ENCODE results near the gene TRIM17. TPM values are rescaled to one million over a fixed set of nuclear protein-coding genes. Genes with fewer than 3 reads are reported as not detected.

Gene TRIM17
- polyA plus RNA-seq, 3 donors, result not detected

DNA sequence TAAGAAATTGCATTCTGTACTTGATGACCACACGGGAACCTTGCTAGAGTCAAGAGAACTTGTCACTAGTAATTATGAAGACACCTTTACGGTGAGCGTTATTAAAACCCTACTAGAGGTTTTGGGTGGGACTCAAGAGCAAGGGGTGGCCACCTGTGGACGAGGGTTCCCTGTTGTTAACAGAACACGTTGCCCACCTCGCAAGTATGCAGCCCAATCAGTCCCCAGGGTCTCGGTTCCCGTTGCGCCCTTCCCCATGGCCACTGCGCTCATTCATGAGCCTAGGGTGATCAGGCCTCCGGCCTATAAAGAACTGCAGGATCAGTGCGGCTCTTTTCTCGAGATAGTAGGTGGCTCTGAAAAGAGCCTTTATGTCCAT, 40.3 kb upstream of the TRIM17 start:
- no peaks in the 10 kb centered on the region for H3K36me3 ChIP-seq (replicated peaks in 1 of 2; ENCODE audit: control insufficient read depth in 1 of 2, insufficient read depth in 2 of 2, low read length in 2 of 2)
- Mint-ChIP-seq H3K27me3 (ENCODE audit: low read depth in 3 of 3) (peaks cover 30 to 56% (median 55%) of the 10 kb centered on the region in 3 donors), H3K4me3 (peak overlapping the region; percentile 88 to 95), H3K36me3 (peaks cover 0 to 4% of the 10 kb centered on the region in 2 donors), H3K27ac (peak overlapping the region; percentile 54 to 94 (median 90)), H3K9me3 (peaks cover 0 to 14% (median 6%) of the 10 kb centered on the region in 7 donors), H3K4me1 (peaks cover 41% of the 10 kb centered on the region)
- peak overlapping the region; percentile 25 to 62 for H3K27ac ChIP-seq (ENCODE audit: low read depth in 1 of 2, low read length in 2 of 2)
- peaks cover 4% of the 10 kb centered on the region for H3K79me2 ChIP-seq (ENCODE audit: insufficient read depth, low read length)
- peak overlapping the region; percentile 74 for H2AFZ ChIP-seq (ENCODE audit: insufficient read depth, low read depth, low read length, poor library complexity, severe bottlenecking)
- H3K4me2 ChIP-seq (replicated peaks; ENCODE audit: extremely low read depth, low read length, poor library complexity, severe bottlenecking), result peak overlapping the region; percentile 81
- TF ChIP-seq, protein P1, sequence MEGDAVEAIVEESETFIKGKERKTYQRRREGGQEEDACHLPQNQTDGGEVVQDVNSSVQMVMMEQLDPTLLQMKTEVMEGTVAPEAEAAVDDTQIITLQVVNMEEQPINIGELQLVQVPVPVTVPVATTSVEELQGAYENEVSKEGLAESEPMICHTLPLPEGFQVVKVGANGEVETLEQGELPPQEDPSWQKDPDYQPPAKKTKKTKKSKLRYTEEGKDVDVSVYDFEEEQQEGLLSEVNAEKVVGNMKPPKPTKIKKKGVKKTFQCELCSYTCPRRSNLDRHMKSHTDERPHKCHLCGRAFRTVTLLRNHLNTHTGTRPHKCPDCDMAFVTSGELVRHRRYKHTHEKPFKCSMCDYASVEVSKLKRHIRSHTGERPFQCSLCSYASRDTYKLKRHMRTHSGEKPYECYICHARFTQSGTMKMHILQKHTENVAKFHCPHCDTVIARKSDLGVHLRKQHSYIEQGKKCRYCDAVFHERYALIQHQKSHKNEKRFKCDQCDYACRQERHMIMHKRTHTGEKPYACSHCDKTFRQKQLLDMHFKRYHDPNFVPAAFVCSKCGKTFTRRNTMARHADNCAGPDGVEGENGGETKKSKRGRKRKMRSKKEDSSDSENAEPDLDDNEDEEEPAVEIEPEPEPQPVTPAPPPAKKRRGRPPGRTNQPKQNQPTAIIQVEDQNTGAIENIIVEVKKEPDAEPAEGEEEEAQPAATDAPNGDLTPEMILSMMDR (IDR thresholded peaks at IDR 0.05), result no peak
- H3K4me3 ChIP-seq (replicated peaks in 1 of 3; ENCODE audit: low read depth in 2 of 3, low read length in 3 of 3), result peak overlapping the region; percentile 34 to 78 (median 42)
- peaks cover 13 to 39% of the 10 kb centered on the region in 2 donors for H3K27me3 ChIP-seq (ENCODE audit: control insufficient read depth in 2 of 2, insufficient read depth in 2 of 2, low read length in 2 of 2)
- no peaks in the 10 kb centered on the region for H4K20me1 ChIP-seq (ENCODE audit: insufficient read depth, low read length)
- intact Hi-C loops (cut with micrococcal nuclease), result loop anchor here in 1 of 2 donors (5.0 kb wide), 1 partner anchor 345 kb away; no protein-coding TSS in a partner anchor
- DNase-seq, result no peak
- H3K9me3 ChIP-seq (replicated peaks in 1 of 2; ENCODE audit: control insufficient read depth in 1 of 2, insufficient read depth in 1 of 2, low read length in 2 of 2), result no peaks in the 10 kb centered on the region
- 8% methylated on average over 11 of the region's 13 CpGs for WGBS (ENCODE audit: insufficient coverage)
- H3K4me1 ChIP-seq (ENCODE audit: control insufficient read depth in 1 of 2, insufficient read depth in 2 of 2, low read length in 2 of 2), result peaks cover 39 to 47% of the 10 kb centered on the region in 2 donors
- peak overlapping the region; percentile 53 for H3K9ac ChIP-seq (ENCODE audit: insufficient read depth, low read length, poor library complexity, severe bottlenecking)

DNA sequence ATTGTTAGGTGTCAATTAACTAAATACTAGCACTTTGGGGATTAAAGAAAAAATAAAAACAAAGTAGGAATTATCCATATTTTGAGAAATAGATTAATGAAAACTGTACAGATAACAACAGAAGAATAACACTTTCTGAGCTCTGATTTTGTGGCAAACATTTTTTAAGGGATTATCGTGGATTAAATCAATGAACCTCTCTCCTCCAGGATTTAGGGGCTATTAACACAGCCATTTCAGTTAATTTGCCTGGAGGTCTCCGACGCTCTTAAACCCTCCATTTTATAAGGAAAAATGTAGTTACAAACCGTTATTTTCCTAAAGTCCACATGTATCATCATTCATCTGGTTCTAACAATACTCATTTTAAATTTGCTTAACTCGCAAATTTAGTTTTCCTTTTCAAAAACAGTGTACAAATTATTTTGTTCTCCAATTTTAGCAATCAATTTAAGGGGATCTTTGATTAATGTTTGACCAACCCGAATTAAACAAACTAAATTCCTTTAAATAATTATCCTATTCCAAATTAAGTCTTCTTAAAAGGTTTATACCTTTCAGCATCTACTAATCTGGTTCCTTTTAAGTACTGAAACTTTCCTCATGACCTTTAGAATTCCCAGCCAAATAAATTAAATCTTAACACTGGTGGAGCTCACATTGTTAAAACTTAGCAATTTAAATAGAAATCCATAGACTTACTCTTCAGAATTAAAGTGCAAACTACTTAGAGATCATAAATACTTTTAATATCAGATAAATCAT, 39.8 kb upstream of the TRIM17 start:
- Mint-ChIP-seq H3K27me3 (ENCODE audit: low read depth in 3 of 3) (peaks cover 26 to 51% (median 50%) of the 10 kb centered on the region in 3 donors), H3K4me3 (peak overlapping the region; percentile 88 to 95), H3K36me3 (peaks cover 0 to 4% of the 10 kb centered on the region in 2 donors), H3K27ac (peak overlapping the region in 2 of 7 donors; percentile 54 to 86), H3K9me3 (peaks cover 0 to 14% (median 6%) of the 10 kb centered on the region in 7 donors), H3K4me1 (peaks cover 44% of the 10 kb centered on the region)
- Histone ChIP-seq H3K79me2 (ENCODE audit: insufficient read depth, low read length) (peaks cover 4% of the 10 kb centered on the region), H3K9ac (ENCODE audit: insufficient read depth, low read length, poor library complexity, severe bottlenecking) (peak overlapping the region; percentile 53), H3K27me3 (ENCODE audit: control insufficient read depth in 2 of 2, insufficient read depth in 2 of 2, low read length in 2 of 2) (peaks cover 7 to 33% of the 10 kb centered on the region in 2 donors), H3K4me3 (replicated peaks in 1 of 3; ENCODE audit: low read depth in 2 of 3, low read length in 3 of 3) (peak overlapping the region in 2 of 3 experiments; percentile 34 to 78), H3K4me2 (replicated peaks; ENCODE audit: extremely low read depth, low read length, poor library complexity, severe bottlenecking) (peak overlapping the region; percentile 81), H3K4me1 (ENCODE audit: control insufficient read depth in 1 of 2, insufficient read depth in 2 of 2, low read length in 2 of 2) (peaks cover 39 to 49% of the 10 kb centered on the region in 2 donors), H3K27ac (ENCODE audit: low read depth in 1 of 2, low read length in 2 of 2) (no peak overlapping the region), H4K20me1 (ENCODE audit: insufficient read depth, low read length) (no peaks in the 10 kb centered on the region), H3K9me3 (replicated peaks in 1 of 2; ENCODE audit: control insufficient read depth in 1 of 2, insufficient read depth in 1 of 2, low read length in 2 of 2) (no peaks in the 10 kb centered on the region), H2AFZ (ENCODE audit: insufficient read depth, low read depth, low read length, poor library complexity, severe bottlenecking) (no peak overlapping the region), H3K36me3 (replicated peaks in 1 of 2; ENCODE audit: control insufficient read depth in 1 of 2, insufficient read depth in 2 of 2, low read length in 2 of 2) (no peaks in the 10 kb centered on the region)
- intact Hi-C loops (cut with micrococcal nuclease), result loop anchor here in 1 of 2 donors (5.0 kb wide), 1 partner anchor 344 kb away; no protein-coding TSS in a partner anchor
- DNase-seq, result no peak
- WGBS (ENCODE audit: insufficient coverage), result 100% methylated on average over 1 of the region's 6 CpGs
- TF ChIP-seq, protein P1 (IDR thresholded peaks at IDR 0.05), result no peak
